B cell (primary cell): ENCODE measurements around the gene C16orf92. TPM values are rescaled to one million over a fixed set of nuclear protein-coding genes. Genes with fewer than 3 reads are reported as not detected.
A peak's percentile ranks its signal among the peaks of the same experiment; 100 is the strongest.

Source experiments
- ATAC-seq: fragments of 200-7000 bp; cut with Tn5 transposase; one replicate; pipeline ENCODE4 v1.10.0; 2021; ENCODE audit warnings: low read depth, mild to moderate bottlenecking, moderate number of reproducible peaks, moderate library complexity
- CTCF ChIA-PET: fragments of 350-600 bp; sonication (Branson Sonifier 250); formaldehyde crosslinking; loops from one replicate; lab custom pipeline; 2021; ENCODE audit warnings: antibody characterized with exemption, inconsistent platforms; lab: Charles Lee
- POLR2A ChIA-PET: fragments of 350-600 bp; sonication (Branson Sonifier 250); formaldehyde crosslinking; loops from one replicate; lab custom pipeline; 2021; ENCODE audit warnings: antibody characterized with exemption; lab: Charles Lee
- DNase-seq: peaks from one replicate; pipeline ENCODE4 v3.0.0; 2013
- H2AFZ ChIP-seq: 2 replicates; pipeline ENCODE4 v1.6.1; 2012; ENCODE audit warnings: mild to moderate bottlenecking, low read depth, low read length; ENCODE audit not compliant: insufficient read depth, poor library complexity, severe bottlenecking
- H3K27ac ChIP-seq, 2 donors: 1 replicate in 1 of 2; 2 replicates in 1 of 2; pipeline ENCODE4 v1.5.1; 2012 to 2013; ENCODE audit warnings: low read length in 2 of 2, mild to moderate bottlenecking in 2 of 2, moderate library complexity in 1 of 2
- H3K27me3 ChIP-seq, 4 experiments: fragments of 200-600 bp in 1 of 4; sonication (generic) in 1 of 4; replicated peaks in 1 of 4; 1 replicate in 2 of 4; 2 replicates in 2 of 4; pipeline versions ENCODE4 v1.6.1 to v1.7.0; 2013 to 2016; ENCODE audit warnings: low read length in 3 of 4, mild to moderate bottlenecking in 2 of 4, mixed read lengths in 1 of 4, moderate library complexity in 1 of 4; ENCODE audit not compliant: insufficient read depth in 4 of 4, control insufficient read depth in 3 of 4; ENCODE audit errors: control extremely low read depth in 1 of 4
- H3K36me3 ChIP-seq, 2 experiments: replicated peaks in 1 of 2; 1 replicate in 1 of 2; 2 replicates in 1 of 2; pipeline versions ENCODE4 v1.6.1 to v1.7.1; 2013; ENCODE audit warnings: low read length in 1 of 2; ENCODE audit not compliant: insufficient read depth in 2 of 2, control insufficient read depth in 1 of 2; ENCODE audit errors: control extremely low read depth in 1 of 2, extremely low read depth in 1 of 2
- H3K4me1 ChIP-seq, 2 donors: fragments of 200-600 bp in 1 of 2; sonication (generic) in 1 of 2; 1 replicate in 1 of 2; 2 replicates in 1 of 2; pipeline versions ENCODE4 v1.5.1 to v1.6.1; 2013 to 2017; ENCODE audit warnings: low read length in 2 of 2; ENCODE audit not compliant: control insufficient read depth in 2 of 2, insufficient read depth in 2 of 2
- H3K4me2 ChIP-seq: replicated peaks from 2 replicates; pipeline ENCODE3; 2012; ENCODE audit warnings: mild to moderate bottlenecking, low read depth, low read length; ENCODE audit not compliant: poor library complexity, severe bottlenecking
- H3K4me3 ChIP-seq, 5 experiments: fragments of 200-600 bp in 1 of 5; sonication (generic) in 1 of 5; 1 replicate in 3 of 5; 2 replicates in 2 of 5; pipeline versions ENCODE4 v1.5.1 to v1.7.0; 2011 to 2016; ENCODE audit warnings: low read length in 4 of 5, mild to moderate bottlenecking in 4 of 5, low read depth in 2 of 5, control low read depth in 1 of 5, moderate library complexity in 1 of 5; ENCODE audit not compliant: insufficient read depth in 1 of 5; ENCODE audit errors: control extremely low read depth in 1 of 5, extremely low read depth in 1 of 5
- H3K79me2 ChIP-seq: fragments of 200-600 bp; sonication (generic); one replicate; pipeline ENCODE4 v1.6.0; 2016; ENCODE audit warnings: low read length; ENCODE audit not compliant: control insufficient read depth, insufficient read depth
- H3K9ac ChIP-seq: fragments of 200-600 bp; sonication (generic); 2 replicates; pipeline ENCODE4 v1.6.1; 2017; ENCODE audit warnings: mild to moderate bottlenecking, low read length, moderate library complexity
- H3K9me3 ChIP-seq, 3 donors: one replicate each; pipeline versions ENCODE4 v1.6.1 to v1.7.1; 2013; ENCODE audit warnings: low read length in 2 of 3; ENCODE audit not compliant: control insufficient read depth in 2 of 3, insufficient read depth in 1 of 3; ENCODE audit errors: control extremely low read depth in 1 of 3
- H4K20me1 ChIP-seq: 2 replicates; pipeline ENCODE4 v1.6.0; 2012; ENCODE audit warnings: mild to moderate bottlenecking, low read length; ENCODE audit not compliant: insufficient read depth, control insufficient read depth, poor library complexity, severe bottlenecking
- H3K27ac Mint-ChIP-seq: one replicate; pipeline ENCODE4 v1.8.0; 2021; ENCODE audit warnings: mixed read lengths
- H3K27me3 Mint-ChIP-seq: one replicate; pipeline ENCODE4 v1.8.0; 2021; ENCODE audit warnings: mixed read lengths
- H3K4me1 Mint-ChIP-seq: one replicate; pipeline ENCODE4 v1.8.0; 2021; ENCODE audit warnings: mixed read lengths
- H3K4me3 Mint-ChIP-seq: one replicate; pipeline ENCODE4 v1.8.0; 2021; ENCODE audit warnings: mixed read lengths
- H3K9me3 Mint-ChIP-seq: one replicate; pipeline ENCODE4 v1.8.0; 2022; ENCODE audit warnings: mixed read lengths; ENCODE audit not compliant: insufficient read depth
- EZH2 ChIP-seq: IDR thresholded peaks from 2 replicates; pipeline ENCODE4 v1.6.1; 2012; ENCODE audit warnings: borderline replicate concordance, low read depth, mild to moderate bottlenecking, moderate library complexity, low read length; ENCODE audit not compliant: insufficient read depth, poor library complexity, severe bottlenecking
- WGBS: methylation state at CpG from one replicate; pipeline ENCODE4 v1.1.5; 2013; ENCODE audit warnings: missing lambda C conversion rate; ENCODE audit not compliant: insufficient coverage; 5-methylcytosine and 5-hydroxymethylcytosine counted together
- intact Hi-C: fragments of 100-400 bp; cut with micrococcal nuclease; formaldehyde crosslinking; loops from one replicate; pipeline ENCODE4 v1.10.0; 2022
- polyA plus RNA-seq: library from polyadenylated mRNA; depleted of rRNA; stranded (reverse); fragments of >200 nt; gene quantifications from 2 replicates; pipeline ENCODE4 v1.2.3, GENCODE V29; 2012
- total RNA-seq, 2 donors: library from RNA; stranded (reverse); fragments of 120-200 nt in 1 of 2; gene quantifications; 1 replicate in 1 of 2; 2 replicates in 1 of 2; pipeline versions ENCODE4 v1.2.3 to v1.2.4, GENCODE V29; 2013 to 2022
- TF ChIP-seq, protein P1 (sequence below): fragments of 200-600 bp; IDR thresholded peaks from one replicate; pipeline ENCODE4 v1.8.0; 2022; ENCODE audit warnings: antibody characterized with exemption, mild to moderate bottlenecking

Gene C16orf92
- total and polyA plus RNA-seq, 2 donors (not counting 1 experiment from before 2014, with no cell fraction given): not detected

- peak overlapping the region; percentile 100 for H3K4me3 Mint-ChIP-seq
- peak overlapping the region; percentile 73 to 96 (median 87) for H3K4me3 ChIP-seq
- ATAC-seq: peak; percentile 39
- TF ChIP-seq EZH2: no peak
- TF ChIP-seq, protein P1, sequence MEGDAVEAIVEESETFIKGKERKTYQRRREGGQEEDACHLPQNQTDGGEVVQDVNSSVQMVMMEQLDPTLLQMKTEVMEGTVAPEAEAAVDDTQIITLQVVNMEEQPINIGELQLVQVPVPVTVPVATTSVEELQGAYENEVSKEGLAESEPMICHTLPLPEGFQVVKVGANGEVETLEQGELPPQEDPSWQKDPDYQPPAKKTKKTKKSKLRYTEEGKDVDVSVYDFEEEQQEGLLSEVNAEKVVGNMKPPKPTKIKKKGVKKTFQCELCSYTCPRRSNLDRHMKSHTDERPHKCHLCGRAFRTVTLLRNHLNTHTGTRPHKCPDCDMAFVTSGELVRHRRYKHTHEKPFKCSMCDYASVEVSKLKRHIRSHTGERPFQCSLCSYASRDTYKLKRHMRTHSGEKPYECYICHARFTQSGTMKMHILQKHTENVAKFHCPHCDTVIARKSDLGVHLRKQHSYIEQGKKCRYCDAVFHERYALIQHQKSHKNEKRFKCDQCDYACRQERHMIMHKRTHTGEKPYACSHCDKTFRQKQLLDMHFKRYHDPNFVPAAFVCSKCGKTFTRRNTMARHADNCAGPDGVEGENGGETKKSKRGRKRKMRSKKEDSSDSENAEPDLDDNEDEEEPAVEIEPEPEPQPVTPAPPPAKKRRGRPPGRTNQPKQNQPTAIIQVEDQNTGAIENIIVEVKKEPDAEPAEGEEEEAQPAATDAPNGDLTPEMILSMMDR: peak; percentile 67
- POLR2A ChIA-PET: interaction anchor here (0.6 to 3.0 kb wide), 9 partner anchors 28 to 1078 kb away, joined by 3 to 61 read pairs (median 5); partner anchors contain the start of genes CORO1A, TBX6, YPEL3 and ZNF48
- CTCF ChIA-PET: interaction anchor here (0.5 to 2.0 kb wide), 9 partner anchors 13 to 352 kb away, joined by 3 to 28 read pairs (median 4); partner anchors contain the start of gene TBX6
- peaks cover 31% of the 10 kb centered on the region for H3K4me1 Mint-ChIP-seq
- H3K9me3 ChIP-seq: no peaks in the 10 kb centered on the region
- peak overlapping the region; percentile 73 for H3K9ac ChIP-seq
- H3K9me3 Mint-ChIP-seq: no peaks in the 10 kb centered on the region
- peak overlapping the region; percentile 95 for H3K4me2 ChIP-seq
- H3K4me1 ChIP-seq: peaks cover 16 to 40% of the 10 kb centered on the region in 2 donors
- peak; percentile 84 for DNase-seq
- no peaks in the 10 kb centered on the region for H3K27me3 ChIP-seq
- peak overlapping the region; percentile 96 for H2AFZ ChIP-seq
- H3K27me3 Mint-ChIP-seq: no peaks in the 10 kb centered on the region
- H4K20me1 ChIP-seq: peaks cover 30% of the 10 kb centered on the region
- 2% methylated on average over 11 of the region's 27 CpGs for WGBS
- intact Hi-C loops: loop anchor here (2.0 to 10.0 kb wide), 4 partner anchors 59 to 631 kb away; partner anchors contain the start of genes HIRIP3, MAPK3, MYL11 and SRCAP
- H3K36me3 ChIP-seq: peaks cover 9 to 21% of the 10 kb centered on the region in 2 experiments
- peak overlapping the region; percentile 99 for H3K27ac Mint-ChIP-seq
- peaks cover 51% of the 10 kb centered on the region for H3K79me2 ChIP-seq
- peak overlapping the region; percentile 82 to 88 for H3K27ac ChIP-seq
These were observed 41.1 kb downstream of the C16orf92 start for GRCh38 chr16:30063893-30064728.
